ENCODE data around the gene SUGP2.

The SUGP2 gene

DNA sequence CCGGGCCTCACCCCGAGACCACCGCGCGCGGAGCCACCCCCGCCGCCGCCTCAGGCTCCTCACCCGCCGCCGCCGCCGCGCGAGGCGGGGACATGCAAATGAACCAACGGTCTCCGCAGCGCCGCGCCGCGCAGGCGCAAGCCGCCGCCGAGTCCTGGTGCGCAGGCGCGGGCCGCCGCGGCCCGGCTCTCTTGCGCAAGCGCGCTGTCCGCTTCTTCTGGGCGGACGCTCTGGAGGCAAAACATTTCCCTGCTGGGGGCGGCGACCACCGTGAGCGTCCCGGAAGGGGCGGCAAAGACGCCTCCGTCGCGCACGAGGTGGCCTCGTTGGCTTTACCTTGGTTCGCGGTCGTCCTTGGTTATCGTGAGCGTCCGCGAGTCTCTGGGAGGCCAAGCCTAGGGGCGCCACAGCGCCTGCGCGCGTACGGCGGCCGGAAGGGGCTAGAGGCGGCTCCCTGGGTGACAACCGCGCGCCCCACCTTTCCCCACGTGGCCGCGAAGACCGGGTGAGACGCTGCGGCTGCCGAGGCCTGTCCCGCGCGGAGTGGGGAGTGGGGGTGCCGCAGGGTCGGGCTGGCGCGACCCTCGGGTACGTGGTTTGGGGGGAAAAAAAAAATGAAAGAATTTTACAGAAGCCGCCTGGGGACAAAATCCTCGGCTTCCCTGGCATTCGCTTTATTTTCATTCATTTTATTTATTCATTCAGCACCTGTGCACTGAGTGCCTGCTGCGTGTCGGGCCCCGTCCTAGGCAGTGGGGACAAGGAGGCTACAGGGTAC lies at the start of gene SUGP2, which contains the start of gene ARMC6:
SUGP2 (minus strand) TSS at position 92 of the 778 bp plus-strand sequence. CDS start 2,446 bp downstream, outside the sequence.
ARMC6 (plus strand) TSS at position 178 of the 778 bp plus-strand sequence. CDS start 607 bp downstream, outside the sequence.
- no peak for TF ChIP-seq EZH2phosphoT487 (conservative IDR thresholded peaks at IDR 0.05; ENCODE audit: low read length)
- TF ChIP-seq CTCF (IDR thresholded peaks at IDR 0.05; ENCODE audit: insufficient read depth, low read length, poor library complexity, severe bottlenecking): no peak
- Histone ChIP-seq H3K9me3 (ENCODE audit: insufficient read depth, low read length) (no peaks in the 10 kb centered on the region), H4K20me1 (ENCODE audit: low read depth, low read length) (no peaks in the 10 kb centered on the region), H2AFZ (ENCODE audit: low read depth, low read length, severe bottlenecking) (peak within 1 kb of the TSS; percentile 49), H3K27me3 (ENCODE audit: low read length) (no peaks in the 10 kb centered on the region), H3F3A (ENCODE audit: insufficient read depth) (no peaks in the 10 kb centered on the region), H3K27ac (ENCODE audit: low read depth, low read length) (peak within 1 kb of the TSS; percentile 81), H3K9ac (ENCODE audit: low read length) (peak within 1 kb of the TSS; percentile 81), H3K79me2 (ENCODE audit: insufficient read depth, low read length) (peaks cover 84% of the 10 kb centered on the region), H3K4me3 (ENCODE audit: insufficient read depth, low read length, poor library complexity, severe bottlenecking) (peak within 1 kb of the TSS; percentile 79), H3K36me3 (ENCODE audit: low read length) (peaks cover 13% of the 10 kb centered on the region), H3K4me2 (ENCODE audit: low read depth, low read length, poor library complexity, severe bottlenecking) (peak within 1 kb of the TSS; percentile 98), H3K9me2 (replicated peaks; ENCODE audit: insufficient read depth, low read length) (no peaks in the 10 kb centered on the region)

DNA sequence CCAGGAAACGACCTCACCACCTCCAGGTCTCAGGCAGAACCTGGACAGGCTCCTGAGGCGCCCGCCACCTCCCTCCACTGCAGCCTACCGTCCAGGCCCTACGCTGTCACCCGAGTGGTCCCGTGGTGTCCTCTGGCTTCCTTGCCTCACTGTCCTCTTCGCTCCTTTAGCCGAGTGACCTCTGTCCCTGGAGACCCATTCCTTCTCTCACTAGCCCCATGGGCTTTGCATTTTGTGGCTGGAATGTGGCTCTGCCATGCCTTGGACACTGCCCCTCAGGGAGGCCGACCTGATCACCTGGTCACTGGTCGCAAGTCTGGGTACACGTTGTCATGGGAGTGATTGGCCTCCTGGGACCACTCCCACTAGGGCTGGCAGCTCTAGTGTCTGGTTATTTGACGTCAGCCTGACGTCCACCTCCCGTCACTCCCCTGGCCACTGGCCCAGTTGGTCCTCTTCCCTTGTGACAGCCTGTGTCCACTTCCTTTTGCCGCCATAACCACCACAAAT lies 48.4 kb upstream of the SUGP2 start:
- H3K4me2 ChIP-seq (ENCODE audit: low read depth, low read length, poor library complexity, severe bottlenecking): no peak overlapping the region
- H3K36me3 ChIP-seq (ENCODE audit: low read length): no peaks in the 10 kb centered on the region
- H3K9me3 ChIP-seq (ENCODE audit: insufficient read depth, low read length): no peaks in the 10 kb centered on the region
- no peaks in the 10 kb centered on the region for H3K27me3 ChIP-seq (ENCODE audit: low read length)
- no peaks in the 10 kb centered on the region for H3K79me2 ChIP-seq (ENCODE audit: insufficient read depth, low read length)
- H2AFZ ChIP-seq (ENCODE audit: low read depth, low read length, severe bottlenecking): no peak overlapping the region
- TF ChIP-seq CTCF (IDR thresholded peaks at IDR 0.05; ENCODE audit: insufficient read depth, low read length, poor library complexity, severe bottlenecking) (no peak), EZH2phosphoT487 (conservative IDR thresholded peaks at IDR 0.05; ENCODE audit: low read length) (no peak)
- H3K9me2 ChIP-seq (replicated peaks; ENCODE audit: insufficient read depth, low read length): no peaks in the 10 kb centered on the region
- H4K20me1 ChIP-seq (ENCODE audit: low read depth, low read length): no peaks in the 10 kb centered on the region
- no peaks in the 10 kb centered on the region for H3F3A ChIP-seq (ENCODE audit: insufficient read depth)
- H3K4me3 ChIP-seq (ENCODE audit: insufficient read depth, low read length, poor library complexity, severe bottlenecking): no peak overlapping the region
- H3K27ac ChIP-seq (ENCODE audit: low read depth, low read length): no peak overlapping the region
- no peak overlapping the region for H3K9ac ChIP-seq (ENCODE audit: low read length)

DNA sequence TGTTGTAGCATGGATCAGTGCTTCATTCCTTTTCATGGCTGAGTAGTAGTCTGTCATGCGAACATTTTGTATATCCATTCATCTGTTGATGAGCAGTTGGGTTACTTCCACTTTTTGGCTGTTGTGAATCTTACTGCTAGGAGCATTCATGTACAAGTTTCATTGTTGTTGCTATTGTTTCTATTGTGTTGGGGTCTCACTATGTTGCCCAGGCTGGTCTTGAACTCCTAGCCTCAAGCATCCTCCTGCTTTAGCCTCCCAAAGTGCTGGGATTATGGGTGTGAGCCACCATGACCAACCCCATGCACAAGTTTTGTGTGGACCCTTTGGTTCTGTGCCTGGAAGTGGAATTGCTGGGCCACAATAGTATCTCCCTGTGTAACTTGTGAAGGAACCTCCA lies 46.3 kb upstream of the SUGP2 start:
- H3K36me3 ChIP-seq (ENCODE audit: low read length): no peaks in the 10 kb centered on the region
- no peak overlapping the region for H2AFZ ChIP-seq (ENCODE audit: low read depth, low read length, severe bottlenecking)
- H3F3A ChIP-seq (ENCODE audit: insufficient read depth): no peaks in the 10 kb centered on the region
- no peak overlapping the region for H3K9ac ChIP-seq (ENCODE audit: low read length)
- no peaks in the 10 kb centered on the region for H3K27me3 ChIP-seq (ENCODE audit: low read length)
- no peak overlapping the region for H3K4me2 ChIP-seq (ENCODE audit: low read depth, low read length, poor library complexity, severe bottlenecking)
- H3K27ac ChIP-seq (ENCODE audit: low read depth, low read length): no peak overlapping the region
- H4K20me1 ChIP-seq (ENCODE audit: low read depth, low read length): no peaks in the 10 kb centered on the region
- no peak overlapping the region for H3K4me3 ChIP-seq (ENCODE audit: insufficient read depth, low read length, poor library complexity, severe bottlenecking)
- H3K9me2 ChIP-seq (replicated peaks; ENCODE audit: insufficient read depth, low read length): no peaks in the 10 kb centered on the region
- no peak for TF ChIP-seq EZH2phosphoT487 (conservative IDR thresholded peaks at IDR 0.05; ENCODE audit: low read length)
- TF ChIP-seq CTCF (IDR thresholded peaks at IDR 0.05; ENCODE audit: insufficient read depth, low read length, poor library complexity, severe bottlenecking): no peak
- 0 out of 2 replicates have a peak, but pooled peaks cover 3% of the 10 kb centered on the region for H3K79me2 ChIP-seq (ENCODE audit: insufficient read depth, low read length)
- H3K9me3 ChIP-seq (ENCODE audit: insufficient read depth, low read length): no peaks in the 10 kb centered on the region

Data from SU-DHL-6 (cell line).